Suppressor macrophage treated with lipopolysaccharide for 4 hours (primary cell): ENCODE measurements around the gene PAPPA2.
"Not testable (repeated sequence)": the region's sequence is repeated elsewhere in the genome, so short reads cannot be mapped to it uniquely, and the experiment has no call there.

Experiments used
- DNase-seq: peaks from one replicate; pipeline ENCODE4 v3.0.0-alpha.2; 2020

Gene PAPPA2

GRCh38 chr1:176605176-176605575 lies 142.2 kb downstream of the PAPPA2 start:
- no peak for DNase-seq

DNA sequence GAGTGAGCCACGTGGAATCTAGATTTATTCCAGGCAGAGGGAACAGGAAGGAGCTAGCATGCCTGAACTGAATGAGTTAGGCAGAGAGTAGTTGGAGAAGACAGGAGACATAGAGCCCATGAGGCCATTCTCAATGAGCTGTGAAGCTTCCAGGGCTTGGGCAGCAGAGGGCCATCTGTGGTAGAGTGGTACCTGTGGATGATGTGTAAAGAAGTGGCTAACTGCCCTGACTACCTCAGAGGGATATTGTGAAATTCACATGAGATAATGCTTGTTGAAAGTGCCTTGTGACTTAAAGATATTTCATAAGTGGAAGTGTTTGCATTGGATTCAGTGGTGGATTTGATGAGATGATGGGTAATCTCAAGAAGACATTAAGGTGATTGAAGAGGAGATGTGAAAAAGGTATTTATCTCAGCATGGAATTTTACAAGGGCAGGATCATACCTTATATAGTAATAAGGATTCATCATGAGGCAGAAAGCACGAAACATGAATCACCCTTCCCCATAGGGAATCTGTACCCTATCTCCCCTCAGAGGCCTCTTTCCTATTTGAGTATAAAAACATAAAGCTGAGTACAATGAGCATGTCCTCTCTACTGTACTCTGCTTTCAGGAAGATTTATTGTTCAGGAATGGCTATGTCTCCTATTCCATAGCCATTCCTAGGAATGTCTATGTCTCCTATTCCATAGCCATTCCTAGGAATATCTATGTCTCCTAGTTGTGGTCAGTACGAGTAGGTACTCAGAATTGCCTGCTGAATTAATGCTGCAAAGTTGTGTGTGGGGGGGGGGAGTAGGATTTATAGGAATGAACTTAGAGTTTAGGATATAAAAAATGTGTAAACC lies 146.8 kb downstream of the PAPPA2 start:
- no peak for DNase-seq

GRCh38 chr1:176612791-176613190 lies 149.8 kb downstream of the PAPPA2 start:
- DNase-seq = no peak

GRCh38 chr1:176617881-176618280 lies 154.9 kb downstream of the PAPPA2 start:
- DNase-seq = no peak

DNA sequence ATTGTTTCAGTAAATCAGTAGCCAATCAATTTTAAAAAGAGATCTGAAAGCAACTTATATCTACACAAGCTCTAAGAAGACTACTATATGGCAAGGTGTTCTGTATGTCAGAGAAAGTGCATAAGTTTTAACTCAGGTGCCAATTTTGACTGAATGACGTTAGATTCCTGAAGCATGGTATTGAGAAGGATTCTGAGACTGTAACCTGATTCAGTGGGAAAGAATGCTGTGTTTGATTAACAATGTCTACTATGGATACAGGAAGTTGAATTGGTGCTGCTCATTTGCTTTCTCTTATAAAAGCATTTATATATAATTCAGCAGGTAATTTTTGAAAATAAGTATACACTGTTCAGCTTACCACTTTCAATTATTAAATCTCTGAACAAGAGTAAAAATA lies 156.3 kb downstream of the PAPPA2 start:
- no peak for DNase-seq

DNA sequence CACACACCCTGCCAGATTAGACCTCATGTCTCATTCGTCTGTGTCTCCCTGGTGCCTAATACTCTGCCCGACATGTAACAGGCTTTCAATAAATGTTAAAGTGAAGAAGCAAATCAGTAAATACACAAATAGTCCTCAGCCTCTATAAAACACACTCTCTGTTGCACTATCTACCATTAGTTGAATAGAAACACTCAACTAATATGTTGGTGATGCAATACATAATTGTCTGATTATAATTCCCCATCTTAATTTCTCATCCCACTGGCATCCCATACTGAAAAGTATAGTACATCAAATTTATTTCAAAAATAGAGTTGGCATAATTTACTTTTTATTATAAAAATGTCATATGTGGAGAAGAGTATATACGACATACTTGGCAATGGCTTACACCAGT lies 162.4 kb downstream of the PAPPA2 start:
- DNase-seq = no peak

GRCh38 chr1:176626572-176627061 lies 163.6 kb downstream of the PAPPA2 start:
- no peak for DNase-seq

DNA sequence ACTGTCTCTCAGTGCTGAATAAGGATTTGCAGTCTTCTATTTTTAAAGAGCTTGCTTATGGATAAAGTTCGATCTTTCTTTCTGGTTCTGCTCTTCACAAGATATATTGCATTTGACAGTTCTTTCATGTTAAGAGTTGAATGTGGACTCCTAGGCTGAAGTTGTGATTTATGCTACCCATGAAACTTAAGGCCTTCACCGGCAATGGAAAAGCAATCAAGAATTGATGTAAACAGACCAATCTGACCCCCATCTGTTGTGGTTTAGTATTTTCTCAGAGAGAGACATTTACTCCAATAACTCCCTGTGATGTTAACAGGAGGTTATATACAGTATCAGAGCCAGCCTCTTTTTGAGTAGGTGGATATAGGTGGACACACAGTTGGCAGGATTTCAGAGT lies 165.8 kb downstream of the PAPPA2 start:
- no peak for DNase-seq

- not testable (repeated sequence) for DNase-seq
Measured at GRCh38 chr1:176634733-176635132, 171.8 kb downstream of the PAPPA2 start.

DNA sequence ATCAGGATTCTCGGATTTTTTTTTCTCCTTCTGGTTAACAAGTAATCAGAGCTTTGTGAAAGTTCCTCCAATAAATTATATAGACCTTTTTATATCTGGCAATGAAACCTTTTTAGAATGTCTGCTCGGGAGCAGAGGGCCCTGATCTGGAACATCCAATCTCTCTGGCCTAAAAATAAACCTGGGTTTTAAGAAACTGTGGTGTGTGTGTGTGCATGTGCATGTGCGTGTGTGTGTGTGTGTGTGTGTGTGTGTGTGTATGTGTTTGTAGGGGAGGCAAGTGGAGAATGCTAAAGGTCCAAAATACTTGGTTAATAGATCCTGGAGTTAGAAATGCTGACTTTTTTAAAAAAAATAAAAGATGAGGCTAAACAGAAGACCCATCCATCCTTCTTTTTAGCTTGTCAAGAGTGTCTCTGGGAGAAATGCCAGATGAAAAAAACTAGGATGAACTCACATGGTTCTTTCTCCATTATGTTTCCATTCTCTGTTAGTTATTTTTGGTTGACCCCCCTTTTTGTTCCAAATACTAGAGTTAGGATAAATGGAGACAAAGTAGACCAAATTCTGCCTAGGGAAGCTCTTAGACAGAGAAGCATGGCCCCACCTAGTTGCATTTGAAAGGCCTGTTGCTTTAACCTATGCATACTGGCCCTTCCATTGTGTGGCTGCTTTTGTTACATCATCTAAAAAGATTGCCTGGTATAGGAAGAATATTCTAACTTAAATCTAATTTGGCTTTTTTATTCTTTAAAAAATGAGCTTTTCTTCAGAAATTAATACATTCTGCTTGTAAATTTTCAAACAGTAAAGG lies 175.9 kb downstream of the PAPPA2 start:
- DNase-seq = no peak

GRCh38 chr1:176643536-176643935 lies 180.6 kb downstream of the PAPPA2 start:
- no peak for DNase-seq

- no peak for DNase-seq
Measured at GRCh38 chr1:176648556-176648955, 185.6 kb downstream of the PAPPA2 start.

DNA sequence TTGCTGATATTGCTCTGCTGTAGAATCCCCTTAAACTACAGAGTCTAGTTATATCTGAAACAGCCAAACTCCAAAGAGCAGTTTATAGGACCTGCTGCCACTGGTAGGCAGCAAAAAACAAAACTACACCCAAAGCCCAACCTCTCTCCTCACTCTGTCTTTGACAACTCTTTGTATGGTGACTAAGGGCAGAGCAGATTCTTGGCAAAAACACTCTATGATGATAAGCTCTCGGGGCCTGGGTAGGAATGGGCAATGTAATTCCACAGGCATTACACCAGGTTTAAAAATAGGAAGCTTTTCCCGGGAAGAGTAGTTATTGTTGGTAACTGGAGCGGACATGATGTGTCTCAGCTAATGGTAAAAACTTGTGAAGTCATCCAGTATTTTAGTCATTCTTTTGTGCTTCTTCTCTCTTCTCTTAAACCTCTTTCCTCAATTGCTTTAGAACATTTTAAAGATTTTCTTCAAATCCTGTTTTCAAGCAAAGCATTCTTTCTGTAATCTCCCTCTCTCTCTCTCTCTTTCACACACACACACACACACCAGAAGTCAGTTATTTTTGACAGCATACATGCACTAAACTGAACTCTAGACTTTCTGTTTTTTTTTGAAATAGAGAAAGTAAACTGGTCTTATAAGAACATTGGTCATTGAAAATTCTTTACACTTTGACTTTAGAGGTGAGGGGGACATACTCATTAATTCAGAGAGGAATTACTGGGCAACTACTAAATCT lies 193.5 kb downstream of the PAPPA2 start:
- DNase-seq = no peak

DNA sequence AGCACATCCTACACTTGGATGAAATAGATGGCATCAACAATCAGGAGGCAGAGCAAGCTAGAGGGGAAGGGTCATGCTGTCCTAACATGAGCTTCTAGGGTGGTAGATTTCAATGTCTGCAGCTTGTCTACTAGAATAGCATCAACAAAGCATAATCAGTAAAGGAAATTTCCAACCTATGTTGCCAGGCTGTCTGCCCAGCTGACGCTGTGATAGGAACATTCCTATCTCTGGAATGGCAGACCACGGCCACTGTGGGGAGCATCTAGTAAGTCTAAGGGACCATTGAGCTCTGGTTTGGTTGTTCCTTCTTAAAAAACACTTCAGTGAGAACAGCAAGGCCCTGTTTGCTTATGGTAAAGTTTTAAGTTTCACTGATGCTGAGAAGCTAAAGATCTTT lies 206.8 kb downstream of the PAPPA2 start:
- no peak for DNase-seq

DNA sequence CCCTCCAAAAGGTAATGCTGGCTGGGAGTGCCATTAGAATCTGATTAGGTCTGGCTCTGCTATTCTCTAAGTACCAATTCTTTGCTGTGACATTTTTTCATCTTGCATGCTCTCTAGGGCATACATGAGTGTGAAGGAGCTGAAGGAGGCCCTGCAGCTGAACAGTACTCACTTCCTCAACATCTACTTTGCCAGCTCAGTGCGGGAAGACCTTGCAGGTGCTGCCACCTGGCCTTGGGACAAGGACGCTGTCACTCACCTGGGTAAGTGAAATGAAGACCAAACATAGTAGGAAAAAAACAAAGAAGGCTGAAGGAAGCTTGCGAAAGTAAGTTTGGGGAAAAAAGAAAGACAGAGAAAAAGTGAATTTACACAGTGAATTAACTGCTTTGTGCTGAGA lies 207.9 kb downstream of the PAPPA2 start:
- DNase-seq = no peak

DNA sequence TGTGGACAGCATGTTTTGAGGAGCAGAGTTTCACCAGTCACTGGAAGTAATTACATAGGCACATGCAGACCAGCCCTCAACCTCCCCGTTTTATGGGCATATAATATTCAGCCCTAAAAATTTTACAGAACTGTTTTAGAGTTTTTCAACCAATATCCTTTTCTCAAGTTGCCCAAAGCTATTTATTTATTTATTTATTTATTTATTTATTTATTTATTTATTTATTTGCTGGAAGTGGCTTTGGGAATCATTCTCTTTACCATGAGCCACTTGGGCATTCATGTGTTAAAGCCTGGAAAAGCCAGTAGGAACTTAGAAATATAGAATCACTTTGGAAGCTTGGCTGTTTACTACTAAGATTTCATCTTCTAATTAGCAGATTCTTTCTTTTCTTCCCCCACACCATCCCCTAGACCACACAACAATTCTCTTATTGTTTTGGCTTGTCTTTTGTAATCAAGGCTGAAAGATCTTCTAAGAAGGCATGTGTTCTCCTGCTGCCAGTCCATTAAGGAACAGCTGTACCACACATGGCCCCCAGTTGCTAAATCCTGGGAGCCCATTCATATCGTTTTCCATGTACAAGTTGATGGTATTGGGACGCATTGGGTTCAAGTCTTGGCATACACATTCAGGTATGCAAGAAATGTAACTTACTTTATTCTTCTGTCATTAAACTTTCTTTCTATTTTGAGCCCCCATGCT lies 220.0 kb downstream of the PAPPA2 start:
- DNase-seq = no peak

GRCh38 chr1:176691251-176692228 lies 228.6 kb downstream of the PAPPA2 start:
- peak; percentile 21 for DNase-seq

GRCh38 chr1:176692431-176692830 lies 229.5 kb downstream of the PAPPA2 start:
- no peak for DNase-seq

GRCh38 chr1:176692988-176693696 lies 230.2 kb downstream of the PAPPA2 start:
- DNase-seq = no peak

DNA sequence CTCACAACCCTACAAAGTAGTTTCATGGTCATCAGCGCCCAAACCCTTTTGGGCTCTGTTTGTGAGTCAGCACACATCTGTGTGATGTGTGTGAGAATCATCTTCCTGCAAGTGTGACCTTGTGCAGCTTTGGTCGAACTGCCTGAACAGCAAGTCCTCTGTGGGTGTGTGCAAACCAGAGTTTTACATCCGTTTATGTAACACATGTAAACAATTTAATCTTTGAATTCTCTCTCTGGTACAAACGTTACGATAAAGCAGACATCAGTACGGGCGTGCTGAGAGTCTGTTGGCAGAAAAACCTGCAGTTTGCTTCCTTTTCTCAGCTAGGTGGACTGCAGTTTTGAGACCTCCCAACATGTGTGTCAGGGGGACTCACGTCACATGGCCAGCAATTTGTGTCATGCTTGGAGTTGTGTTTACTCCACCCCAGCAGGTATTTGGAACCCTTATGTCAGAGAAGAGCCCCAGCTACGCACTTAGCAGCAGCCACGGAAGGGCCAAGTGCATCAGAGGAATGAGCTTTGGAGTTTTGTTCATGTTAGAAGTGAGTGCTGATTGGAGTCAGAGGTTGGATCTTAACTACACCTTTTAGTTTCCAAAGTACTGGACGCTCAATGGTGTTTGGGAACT lies 230.8 kb downstream of the PAPPA2 start:
- no peak for DNase-seq
